ENCODE results near the gene CCM2. TPM values are rescaled to one million over a fixed set of nuclear protein-coding genes. Genes with fewer than 3 reads are reported as not detected.

The CCM2 gene
- polyA plus RNA-seq, 1 donor from 2014 or later, result 25.8 TPM

DNA sequence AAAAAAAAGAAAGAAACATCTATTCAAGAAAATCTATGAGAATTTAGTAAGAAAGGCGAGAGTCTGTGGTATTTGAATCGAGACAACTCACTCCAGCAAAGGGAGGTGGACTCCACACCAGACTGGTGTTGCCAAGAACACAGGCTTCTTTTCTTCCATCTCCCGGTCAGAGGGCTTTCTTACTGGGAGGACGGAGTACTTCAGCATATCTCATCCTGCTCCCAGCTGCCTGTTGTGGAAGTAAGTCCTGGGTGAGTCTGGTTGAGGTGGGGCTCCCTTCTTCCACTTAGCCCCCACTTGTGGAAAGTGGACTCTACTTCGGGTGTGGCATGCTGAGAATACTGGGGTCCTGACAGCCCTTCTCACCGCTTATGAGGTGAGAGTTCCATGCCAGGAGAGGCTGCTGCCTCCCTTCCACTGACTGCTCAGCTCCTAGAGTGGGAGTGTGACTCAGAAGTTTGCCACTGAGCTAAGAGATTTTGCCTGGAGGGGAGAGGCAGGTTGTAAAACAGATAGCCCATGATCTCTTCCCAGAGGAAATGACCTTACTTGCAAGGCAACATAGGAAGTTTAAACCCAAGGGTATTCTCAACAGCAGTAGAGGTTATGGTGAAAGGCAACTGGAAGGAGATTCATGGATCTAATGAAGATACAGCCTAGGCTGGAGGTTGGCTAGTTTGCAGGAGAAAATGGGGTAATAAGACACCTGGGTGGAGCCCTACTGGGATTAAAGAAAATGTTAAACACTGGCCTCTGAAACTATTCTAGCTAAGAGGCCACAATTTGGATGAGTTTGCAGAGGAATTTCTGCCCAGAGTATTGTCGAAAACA is 92.3 kb downstream of the CCM2 start:
- no peak for TF ChIP-seq SMC3 (conservative IDR thresholded peaks at IDR 0.05; ENCODE audit: poor library complexity)
- TF ChIP-seq EP300 (conservative IDR thresholded peaks at IDR 0.05; ENCODE audit: poor library complexity, severe bottlenecking), result no peak
- no peak for TF ChIP-seq EZH2 (IDR thresholded peaks at IDR 0.05; ENCODE audit: borderline replicate concordance, insufficient read depth, low read length, poor library complexity, severe bottlenecking)
- TF ChIP-seq POLR2AphosphoS5 (IDR thresholded peaks at IDR 0.05), result no peak
- TF ChIP-seq CTCF (IDR thresholded peaks at IDR 0.05; ENCODE audit: poor library complexity, severe bottlenecking), result no peak
- no peak for TF ChIP-seq MXI1 (conservative IDR thresholded peaks at IDR 0.05; ENCODE audit: poor library complexity, severe bottlenecking)
- no peak for TF ChIP-seq REST (IDR thresholded peaks at IDR 0.05; ENCODE audit: borderline replicate concordance)
- no peak for TF ChIP-seq RAD21 (conservative IDR thresholded peaks at IDR 0.05)
- TF ChIP-seq TAF1 (IDR thresholded peaks at IDR 0.05; ENCODE audit: low read depth), result no peak
- Histone ChIP-seq H4K20me1 (ENCODE audit: insufficient read depth) (no peaks in the 10 kb centered on the region), H3K27me3 (ENCODE audit: insufficient read depth, low read depth, low read length) (no peaks in the 10 kb centered on the region), H3K4me3 (ENCODE audit: low read length) (no peak overlapping the region), H3K9me2 (ENCODE audit: insufficient read depth, low read length) (no peaks in the 10 kb centered on the region), H3K9ac (ENCODE audit: low read length) (no peak overlapping the region), H3K4me2 (ENCODE audit: low read length) (no peak overlapping the region), H3K27ac (ENCODE audit: low read length) (no peak overlapping the region), H3F3A (ENCODE audit: insufficient read depth, low read length, poor library complexity, severe bottlenecking) (peaks cover 9% of the 10 kb centered on the region), H3K9me3 (ENCODE audit: low read length) (no peaks in the 10 kb centered on the region), H3K36me3 (ENCODE audit: insufficient read depth, low read length) (no peaks in the 10 kb centered on the region), H3K79me2 (replicated peaks; ENCODE audit: insufficient read depth, low read length) (peaks cover 17% of the 10 kb centered on the region), H2AFZ (ENCODE audit: low read depth, low read length) (no peak overlapping the region)

DNA sequence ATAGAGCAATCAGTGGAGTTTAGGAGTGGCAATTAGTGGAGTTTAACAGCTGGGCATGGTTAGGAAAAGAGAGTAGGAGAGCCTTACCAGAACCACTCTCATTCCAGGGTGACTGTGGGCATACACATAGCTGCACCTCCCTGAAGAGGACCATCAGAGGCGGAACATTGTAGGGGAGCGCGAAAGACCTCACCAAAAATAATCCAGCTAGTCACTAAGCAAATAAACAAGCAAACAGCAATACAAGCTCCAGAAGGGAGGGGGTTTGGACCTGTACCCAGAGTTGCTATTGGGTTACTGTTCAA is 92.9 kb downstream of the CCM2 start:
- no peaks in the 10 kb centered on the region for H3K9me2 ChIP-seq (ENCODE audit: insufficient read depth, low read length)
- H3K27ac ChIP-seq (ENCODE audit: low read length), result no peak overlapping the region
- peaks cover 11% of the 10 kb centered on the region for H3K79me2 ChIP-seq (replicated peaks; ENCODE audit: insufficient read depth, low read length)
- H3K9me3 ChIP-seq (ENCODE audit: low read length), result no peaks in the 10 kb centered on the region
- H3F3A ChIP-seq (ENCODE audit: insufficient read depth, low read length, poor library complexity, severe bottlenecking), result peaks cover 9% of the 10 kb centered on the region
- H2AFZ ChIP-seq (ENCODE audit: low read depth, low read length), result no peak overlapping the region
- H3K36me3 ChIP-seq (ENCODE audit: insufficient read depth, low read length), result no peaks in the 10 kb centered on the region
- no peak overlapping the region for H3K9ac ChIP-seq (ENCODE audit: low read length)
- H3K4me2 ChIP-seq (ENCODE audit: low read length), result no peak overlapping the region
- TF ChIP-seq MXI1 (conservative IDR thresholded peaks at IDR 0.05; ENCODE audit: poor library complexity, severe bottlenecking) (no peak), CTCF (IDR thresholded peaks at IDR 0.05; ENCODE audit: poor library complexity, severe bottlenecking) (no peak), RAD21 (conservative IDR thresholded peaks at IDR 0.05) (no peak), EZH2 (IDR thresholded peaks at IDR 0.05; ENCODE audit: borderline replicate concordance, insufficient read depth, low read length, poor library complexity, severe bottlenecking) (no peak), POLR2AphosphoS5 (IDR thresholded peaks at IDR 0.05) (no peak), EP300 (conservative IDR thresholded peaks at IDR 0.05; ENCODE audit: poor library complexity, severe bottlenecking) (no peak), SMC3 (conservative IDR thresholded peaks at IDR 0.05; ENCODE audit: poor library complexity) (no peak), REST (IDR thresholded peaks at IDR 0.05; ENCODE audit: borderline replicate concordance) (no peak), TAF1 (IDR thresholded peaks at IDR 0.05; ENCODE audit: low read depth) (no peak)
- no peak overlapping the region for H3K4me3 ChIP-seq (ENCODE audit: low read length)
- no peaks in the 10 kb centered on the region for H4K20me1 ChIP-seq (ENCODE audit: insufficient read depth)
- no peaks in the 10 kb centered on the region for H3K27me3 ChIP-seq (ENCODE audit: insufficient read depth, low read depth, low read length)
